ENCODE measurements around the gene CELF4. TPM values are rescaled to one million over a fixed set of nuclear protein-coding genes. Genes with fewer than 3 reads are reported as not detected.

The CELF4 gene
- total and polyA plus RNA-seq, 2 of the 4 experiments (the other 2 are of a cell fraction), result not detected

GRCh38 chr18:37560003-37560402 lies 5.6 kb downstream of the CELF4 start:
- Histone ChIP-seq H4K8ac (ENCODE audit: low read depth in 2 of 2, low read length in 2 of 2) (no peak overlapping the region), H2AFZ (replicated peaks; ENCODE audit: low read length, poor library complexity) (no peak overlapping the region), H2AK9ac (replicated peaks; ENCODE audit: low read depth, low read length, poor library complexity) (no peak overlapping the region), H3K4me2 (ENCODE audit: low read depth, low read length) (no peak overlapping the region), H3K4me3 (ENCODE audit: insufficient read depth, low read depth, low read length) (no peak overlapping the region), H3K9me1 (ENCODE audit: insufficient read depth, low read length) (no peaks in the 10 kb centered on the region), H3K4me1 (ENCODE audit: control insufficient read depth, insufficient read depth, low read length) (no peaks in the 10 kb centered on the region), H3K27ac (ENCODE audit: insufficient read depth, low read length) (no peak overlapping the region), H3K79me1 (ENCODE audit: low read depth in 1 of 2, low read length in 2 of 2) (no peaks in the 10 kb centered on the region), H2AK5ac (ENCODE audit: low read depth, low read length) (no peak overlapping the region), H3K14ac (replicated peaks; ENCODE audit: low read depth, low read length) (no peak overlapping the region), H3K27me3 (ENCODE audit: control insufficient read depth, insufficient read depth, low read length) (peaks cover 8% of the 10 kb centered on the region), H3K9ac (ENCODE audit: low read depth, low read length) (no peak overlapping the region), H3K23ac (ENCODE audit: low read depth, low read length) (no peak overlapping the region), H3K18ac (ENCODE audit: low read depth, low read length) (no peak overlapping the region), H4K91ac (ENCODE audit: insufficient read depth, low read depth, low read length) (no peak overlapping the region), H2BK120ac (ENCODE audit: low read depth, low read length) (no peak overlapping the region), H4K5ac (ENCODE audit: low read depth, low read length) (no peak overlapping the region), H3K36me3 (ENCODE audit: control insufficient read depth, insufficient read depth, low read length) (no peaks in the 10 kb centered on the region), H3K9me3 (ENCODE audit: control insufficient read depth, insufficient read depth, low read length) (no peaks in the 10 kb centered on the region), H2BK5ac (ENCODE audit: low read depth, low read length, poor library complexity, severe bottlenecking) (no peak overlapping the region), H2BK15ac (ENCODE audit: low read depth, low read length) (no peak overlapping the region), H3K56ac (ENCODE audit: extremely low read depth, insufficient read depth, low read length) (no peak overlapping the region), H4K20me1 (ENCODE audit: insufficient read depth, low read length) (no peaks in the 10 kb centered on the region), H2BK20ac (ENCODE audit: low read depth, low read length) (no peak overlapping the region), H3K4ac (ENCODE audit: low read depth, low read length) (no peak overlapping the region)
- ATAC-seq (ENCODE audit: low read depth) (no peak), DNase-seq (no peak)
- intact Hi-C loops (cut with micrococcal nuclease) (no loop called here), dilution Hi-C loops (cut with HindIII; ENCODE audit: low sequenced_read_pairs, unreplicated experiment) (no loop called here), in situ Hi-C loops (cut with MboI; ENCODE audit: low sequenced_read_pairs) (no loop called here)
- ChIA-PET POLR2A (ENCODE audit: unreplicated experiment) (no interaction called here), CTCF (no interaction called here)
- TF ChIP-seq BHLHE40 (IDR thresholded peaks at IDR 0.05; ENCODE audit: low read depth, low read length) (no peak), CEBPB (IDR thresholded peaks at IDR 0.05; ENCODE audit: low read depth, low read length) (no peak), ELK1 (IDR thresholded peaks at IDR 0.05; ENCODE audit: borderline replicate concordance, low read depth, low read length) (no peak), MXI1 (IDR thresholded peaks at IDR 0.05; ENCODE audit: borderline replicate concordance, low read depth, low read length) (no peak), RCOR1 (IDR thresholded peaks at IDR 0.05; ENCODE audit: insufficient replicate concordance, low read length) (no peak), MAFK (IDR thresholded peaks at IDR 0.05; ENCODE audit: low read depth, low read length) (no peak), USF2 (IDR thresholded peaks at IDR 0.05; ENCODE audit: low read depth, low read length) (no peak), RAD21 (IDR thresholded peaks at IDR 0.05; ENCODE audit: low read length) (no peak), POLR2A (IDR thresholded peaks at IDR 0.05; ENCODE audit: low read depth, low read length) (no peak), SMC3 (IDR thresholded peaks at IDR 0.05; ENCODE audit: low read depth, low read length) (no peak), CTCF (conservative IDR thresholded peaks at IDR 0.05; ENCODE audit: low read depth, low read length) (no peak), RFX5 (IDR thresholded peaks at IDR 0.05; ENCODE audit: low read depth, low read length) (no peak), MAZ (IDR thresholded peaks at IDR 0.05; ENCODE audit: borderline replicate concordance, low read depth, low read length) (no peak), CHD1 (IDR thresholded peaks at IDR 0.05; ENCODE audit: low read depth, low read length) (no peak), FOS (IDR thresholded peaks at IDR 0.05; ENCODE audit: low read depth, low read length) (no peak)
- WGBS, 2 experiments (ENCODE audit: extremely low coverage in 2 of 2, insufficient read length in 1 of 2), result no CpG with 5 or more reads among the region's 2 CpGs
- BruUV-seq (replicated peaks), result no TSS peak
